ENCODE measurements around the gene KCNQ1. TPM values are rescaled to one million over a fixed set of nuclear protein-coding genes. Genes with fewer than 3 reads are reported as not detected.
A peak's percentile ranks its signal among the peaks of the same experiment; 100 is the strongest.

KCNQ1 gene
- total RNA-seq, 1 experiment from 2014 or later = not detected

DNA sequence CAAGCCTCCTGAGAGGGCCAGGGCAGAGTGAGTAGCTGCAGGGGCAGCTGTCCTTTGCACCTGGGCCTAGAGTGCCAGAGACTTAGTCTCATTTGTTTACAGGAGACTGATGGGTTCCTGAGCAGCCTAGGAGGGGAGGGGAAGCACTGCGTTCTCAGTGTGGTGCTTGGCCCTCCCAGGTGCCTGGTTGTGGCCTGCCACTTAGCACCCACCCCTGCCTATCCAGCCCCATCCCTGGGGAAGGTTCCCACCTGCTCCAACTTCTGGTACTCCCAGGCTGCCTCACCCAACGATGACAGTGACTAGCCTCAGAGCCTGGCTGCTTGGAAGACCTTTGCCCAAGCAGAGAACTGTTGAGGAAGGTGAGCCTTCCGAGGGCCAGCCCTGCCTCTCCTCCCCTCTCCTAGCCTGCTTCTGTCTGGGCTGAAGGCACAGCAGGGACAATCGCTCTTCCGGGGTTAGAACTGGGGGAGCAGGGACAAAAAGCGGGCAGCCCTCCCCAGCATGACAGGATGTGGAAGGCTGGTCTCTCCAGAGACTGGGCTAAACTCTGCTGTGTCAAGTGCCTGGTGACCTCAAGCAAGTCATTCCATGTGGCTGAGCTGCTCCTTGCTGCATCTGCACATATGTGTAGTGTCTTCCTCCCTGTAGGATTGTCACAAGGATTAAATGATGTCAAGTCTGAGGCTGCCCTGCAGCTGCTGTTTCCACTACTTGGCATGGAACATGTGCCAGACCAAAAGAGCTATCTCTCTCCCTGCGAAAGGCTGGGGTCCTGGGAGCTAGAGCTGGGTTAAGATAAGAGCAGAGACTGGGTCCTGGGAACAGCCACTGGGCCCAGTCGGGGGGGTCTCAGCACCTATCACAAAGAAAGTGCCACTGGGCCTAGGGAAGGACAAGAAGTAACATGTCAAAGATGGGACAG is 245.1 kb downstream of the KCNQ1 start:
- TF ChIP-seq, protein P1, sequence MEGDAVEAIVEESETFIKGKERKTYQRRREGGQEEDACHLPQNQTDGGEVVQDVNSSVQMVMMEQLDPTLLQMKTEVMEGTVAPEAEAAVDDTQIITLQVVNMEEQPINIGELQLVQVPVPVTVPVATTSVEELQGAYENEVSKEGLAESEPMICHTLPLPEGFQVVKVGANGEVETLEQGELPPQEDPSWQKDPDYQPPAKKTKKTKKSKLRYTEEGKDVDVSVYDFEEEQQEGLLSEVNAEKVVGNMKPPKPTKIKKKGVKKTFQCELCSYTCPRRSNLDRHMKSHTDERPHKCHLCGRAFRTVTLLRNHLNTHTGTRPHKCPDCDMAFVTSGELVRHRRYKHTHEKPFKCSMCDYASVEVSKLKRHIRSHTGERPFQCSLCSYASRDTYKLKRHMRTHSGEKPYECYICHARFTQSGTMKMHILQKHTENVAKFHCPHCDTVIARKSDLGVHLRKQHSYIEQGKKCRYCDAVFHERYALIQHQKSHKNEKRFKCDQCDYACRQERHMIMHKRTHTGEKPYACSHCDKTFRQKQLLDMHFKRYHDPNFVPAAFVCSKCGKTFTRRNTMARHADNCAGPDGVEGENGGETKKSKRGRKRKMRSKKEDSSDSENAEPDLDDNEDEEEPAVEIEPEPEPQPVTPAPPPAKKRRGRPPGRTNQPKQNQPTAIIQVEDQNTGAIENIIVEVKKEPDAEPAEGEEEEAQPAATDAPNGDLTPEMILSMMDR (IDR thresholded peaks at IDR 0.05; ENCODE audit: unreplicated experiment) = no peak
- H3K27me3 Mint-ChIP-seq (ENCODE audit: insufficient read depth, unreplicated experiment) = no peaks in the 10 kb centered on the region
- H3K4me1 Mint-ChIP-seq (ENCODE audit: insufficient read depth, unreplicated experiment) = peaks cover 12% of the 10 kb centered on the region
- ChIA-PET POLR2A (interaction anchor here (0.6 kb wide), 2 partner anchors 10 to 81 kb away, joined by 3 to 4 read pairs; partner anchors contain the start of gene KCNQ1OT1), CTCF (interaction anchor here (0.5 to 1.4 kb wide), 6 partner anchors 17 to 198 kb away, joined by 3 to 4 read pairs (median 3); no protein-coding TSS in a partner anchor)
- DNase-seq (ENCODE audit: unreplicated experiment) = no peak
- BruUV-seq (replicated peaks) = no TSS peak
- H3K27ac Mint-ChIP-seq (ENCODE audit: low read depth, unreplicated experiment) = peak overlapping the region; percentile 32
- H3K9me3 Mint-ChIP-seq (ENCODE audit: unreplicated experiment) = no peaks in the 10 kb centered on the region
- no peak overlapping the region for H3K4me3 Mint-ChIP-seq (ENCODE audit: unreplicated experiment)
- intact Hi-C loops (cut with micrococcal nuclease) = no loop called here
- no peaks in the 10 kb centered on the region for H3K36me3 Mint-ChIP-seq (ENCODE audit: insufficient read depth, unreplicated experiment)

DNA sequence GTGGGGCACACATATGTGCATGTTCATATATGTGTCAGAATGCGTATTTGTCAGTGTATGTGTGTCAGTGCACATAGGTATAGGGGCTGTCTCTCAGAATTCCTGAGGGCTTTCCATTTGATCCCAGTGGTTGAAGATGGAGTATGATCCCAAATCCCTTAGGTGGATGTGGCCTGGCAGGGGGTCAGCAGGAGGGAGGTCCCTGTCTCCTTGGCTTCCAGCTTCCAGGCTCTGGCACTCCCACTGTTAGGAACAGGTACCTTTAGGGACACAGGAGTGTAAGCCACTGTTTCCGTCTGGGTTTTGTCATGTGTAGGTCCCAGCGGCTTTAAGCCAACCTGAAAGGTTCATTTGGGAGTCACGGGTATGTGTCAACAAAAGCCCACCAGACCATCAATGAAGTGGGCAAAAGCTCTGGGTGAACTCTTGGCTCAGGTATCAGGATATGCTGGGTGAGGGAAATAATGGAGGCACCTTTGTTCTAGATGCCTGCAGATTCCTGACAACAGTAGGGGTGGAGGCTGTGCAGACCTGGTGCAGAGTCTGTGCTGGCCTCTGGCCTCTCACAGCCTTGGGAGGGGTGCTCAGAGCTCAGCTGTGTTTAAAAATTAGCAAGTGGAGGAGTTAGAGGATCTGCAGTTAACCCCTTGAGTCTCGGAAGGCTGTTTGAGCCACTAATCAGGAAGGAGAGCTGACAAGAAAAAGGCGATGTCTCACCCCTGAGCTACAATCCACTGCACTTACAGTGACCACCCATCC is 246.0 kb downstream of the KCNQ1 start:
- Mint-ChIP-seq H3K9me3 (ENCODE audit: unreplicated experiment) (no peaks in the 10 kb centered on the region), H3K27ac (ENCODE audit: low read depth, unreplicated experiment) (peak overlapping the region; percentile 32), H3K4me1 (ENCODE audit: insufficient read depth, unreplicated experiment) (peaks cover 16% of the 10 kb centered on the region), H3K4me3 (ENCODE audit: unreplicated experiment) (no peak overlapping the region), H3K36me3 (ENCODE audit: insufficient read depth, unreplicated experiment) (no peaks in the 10 kb centered on the region), H3K27me3 (ENCODE audit: insufficient read depth, unreplicated experiment) (no peaks in the 10 kb centered on the region)
- intact Hi-C loops (cut with micrococcal nuclease) = no loop called here
- BruUV-seq (replicated peaks) = no TSS peak
- DNase-seq (ENCODE audit: unreplicated experiment) = no peak
- CTCF ChIA-PET = interaction anchor here (0.5 to 1.4 kb wide), 4 partner anchors 134 to 197 kb away, joined by 3 to 5 read pairs (median 4); no protein-coding TSS in a partner anchor
- POLR2A ChIA-PET = interaction anchor here (0.6 to 0.9 kb wide), 3 partner anchors 9 to 85 kb away, joined by 3 to 4 read pairs (median 4); partner anchors contain the start of gene KCNQ1OT1
- TF ChIP-seq, protein P1 (IDR thresholded peaks at IDR 0.05; ENCODE audit: unreplicated experiment) = no peak

DNA sequence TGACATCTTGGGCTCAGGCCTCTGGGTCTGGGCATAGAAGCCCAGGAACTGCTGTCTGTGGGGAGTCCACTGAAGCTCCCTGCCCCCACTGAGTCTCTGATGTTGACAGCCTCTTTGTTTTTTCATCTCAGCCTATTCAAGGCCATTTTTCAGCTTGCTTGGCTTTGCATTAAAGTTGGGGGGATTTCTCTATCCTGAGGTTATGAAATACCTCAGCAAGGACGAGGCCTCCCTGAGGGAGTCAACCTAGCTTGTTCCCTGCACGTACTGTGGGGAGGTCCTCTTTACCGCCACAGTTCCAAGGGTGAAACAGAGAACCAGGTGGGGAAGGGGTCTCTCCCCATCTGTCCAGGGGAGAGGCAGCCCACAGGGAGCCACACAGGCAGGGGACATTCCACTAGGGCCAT is 246.6 kb downstream of the KCNQ1 start:
- intact Hi-C loops (cut with micrococcal nuclease) = no loop called here
- Mint-ChIP-seq H3K4me3 (ENCODE audit: unreplicated experiment) (no peak overlapping the region), H3K36me3 (ENCODE audit: insufficient read depth, unreplicated experiment) (no peaks in the 10 kb centered on the region), H3K27ac (ENCODE audit: low read depth, unreplicated experiment) (no peak overlapping the region), H3K9me3 (ENCODE audit: unreplicated experiment) (no peaks in the 10 kb centered on the region), H3K4me1 (ENCODE audit: insufficient read depth, unreplicated experiment) (peaks cover 16% of the 10 kb centered on the region), H3K27me3 (ENCODE audit: insufficient read depth, unreplicated experiment) (no peaks in the 10 kb centered on the region)
- BruUV-seq (replicated peaks) = no TSS peak
- no peak for DNase-seq (ENCODE audit: unreplicated experiment)
- ChIA-PET POLR2A (interaction anchor here (0.9 kb wide), 1 partner anchor 16 kb away, joined by 4 read pairs; no protein-coding TSS in a partner anchor), CTCF (interaction anchor here (0.6 to 1.4 kb wide), 2 partner anchors 159 to 196 kb away, joined by 3 to 5 read pairs; no protein-coding TSS in a partner anchor)
- TF ChIP-seq, protein P1 (IDR thresholded peaks at IDR 0.05; ENCODE audit: unreplicated experiment) = no peak

Measured in MCF 10A (cell line).